NCI-H460 (cell line): ENCODE data around the gene GOSR2. TPM values are rescaled to one million over a fixed set of nuclear protein-coding genes. Genes with fewer than 3 reads are reported as not detected.
"Not testable (repeated sequence)": the region's sequence is repeated elsewhere in the genome, so short reads cannot be mapped to it uniquely, and the experiment has no call there.

Experiments
- DNase-seq: peaks from one replicate; pipeline ENCODE4 v3.0.0-alpha.2; 2016; ENCODE audit warnings: low read depth; ENCODE audit errors: extremely low read depth
- total RNA-seq: library from RNA; depleted of rRNA; stranded (reverse); fragments of >200 nt; shearing (Covaris generic); gene quantifications from 2 replicates; pipeline ENCODE4 v1.2.3, GENCODE V29; 2014

Gene GOSR2
- total RNA-seq, 1 experiment from 2014 or later: 29.0 TPM

DNA sequence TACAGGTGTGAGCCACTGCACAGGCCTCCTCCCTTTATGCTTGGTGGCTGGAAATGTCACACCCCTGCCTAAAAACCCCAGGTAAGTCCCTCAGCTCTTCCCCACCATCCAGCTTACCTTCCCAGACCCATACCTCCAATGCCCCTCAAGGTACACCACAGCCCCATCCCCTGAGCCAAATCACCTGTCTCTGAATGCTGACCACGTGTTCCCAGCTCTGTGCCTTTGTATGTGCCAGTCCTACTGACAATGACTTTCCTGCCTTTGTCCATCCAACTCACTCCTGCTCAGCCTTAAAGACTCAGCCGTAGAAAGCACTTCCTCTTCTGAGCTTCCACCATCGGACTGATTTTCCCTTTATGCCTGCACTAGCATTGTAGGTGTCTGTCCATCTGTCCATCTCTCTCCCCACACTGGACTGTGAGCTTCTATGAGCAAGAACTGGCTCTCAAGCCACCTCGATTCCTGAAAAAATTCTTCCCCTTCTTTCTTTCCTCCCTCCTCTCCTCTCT is 30.7 kb upstream of the GOSR2 start:
- DNase-seq: no peak

DNA sequence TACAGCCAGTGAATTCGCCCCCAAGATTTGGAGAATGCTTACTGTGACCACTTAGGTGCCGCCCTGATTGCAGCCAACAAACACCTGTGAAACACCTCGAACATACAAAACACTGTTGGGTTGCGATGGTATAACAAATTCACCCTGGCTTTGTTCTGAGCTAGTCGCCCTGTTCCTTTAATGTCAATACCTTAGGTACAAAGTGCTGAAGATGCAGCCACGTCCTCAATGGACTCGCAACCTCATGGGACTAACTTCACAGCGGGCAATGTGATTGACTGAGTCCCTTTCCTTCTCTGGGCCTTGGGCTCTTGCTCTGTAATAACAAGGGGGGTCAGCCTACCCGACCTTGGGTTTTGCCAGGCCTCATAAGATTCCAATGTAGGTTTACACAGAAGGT is 28.9 kb upstream of the GOSR2 start:
- no peak for DNase-seq

DNA sequence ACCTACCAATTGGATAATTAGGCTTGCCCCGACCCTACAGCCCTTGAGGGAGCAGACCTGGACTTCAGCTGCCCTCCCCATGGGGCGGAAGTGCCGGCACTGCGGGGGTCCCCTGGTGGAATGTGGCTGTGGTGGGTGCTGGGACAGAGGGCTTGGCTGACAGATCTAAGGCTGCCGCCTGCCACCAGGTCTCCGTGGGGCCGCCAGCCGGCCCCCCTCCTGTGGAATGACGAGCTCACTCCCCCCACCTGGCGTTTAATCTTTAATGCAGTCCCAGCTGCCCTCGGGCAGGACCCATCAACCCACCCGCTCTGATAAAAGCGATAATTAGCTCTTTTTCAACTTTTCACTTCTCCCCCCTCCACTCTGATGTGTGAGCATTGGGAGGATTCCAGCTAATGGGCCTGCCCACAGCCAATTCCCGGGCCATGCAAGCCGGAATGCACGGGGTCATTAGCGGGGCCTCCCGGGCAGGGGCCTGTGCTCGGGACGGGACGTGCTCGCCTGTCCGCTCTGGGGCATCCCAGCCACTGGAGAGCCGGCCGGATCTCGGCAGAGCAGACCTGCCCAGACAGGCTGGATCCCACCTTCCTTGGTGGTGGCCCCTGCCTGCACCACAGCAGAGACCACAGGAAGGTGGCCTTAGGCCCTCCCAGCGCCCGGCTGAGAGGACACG is 28.3 kb upstream of the GOSR2 start:
- no peak for DNase-seq

DNA sequence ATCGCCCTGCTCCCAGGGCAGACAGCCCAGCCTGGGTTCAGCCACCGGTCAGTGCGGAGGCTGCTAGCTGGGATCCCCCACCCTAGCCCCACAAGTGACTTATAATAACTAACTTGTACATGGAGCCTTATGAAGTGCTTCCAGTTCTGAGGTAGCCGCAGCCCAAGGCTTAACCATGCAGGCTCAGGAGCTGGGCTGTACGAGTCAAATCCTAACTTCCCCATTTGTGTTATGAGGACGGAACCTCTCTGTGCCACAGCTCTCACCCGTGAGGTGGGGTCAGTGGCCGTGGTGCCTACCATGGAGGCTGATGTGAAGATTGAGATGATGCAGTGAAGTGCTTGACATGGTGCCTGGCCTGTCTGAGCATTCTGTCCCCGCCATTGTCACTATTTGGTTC is 27.8 kb upstream of the GOSR2 start:
- DNase-seq: no peak

DNA sequence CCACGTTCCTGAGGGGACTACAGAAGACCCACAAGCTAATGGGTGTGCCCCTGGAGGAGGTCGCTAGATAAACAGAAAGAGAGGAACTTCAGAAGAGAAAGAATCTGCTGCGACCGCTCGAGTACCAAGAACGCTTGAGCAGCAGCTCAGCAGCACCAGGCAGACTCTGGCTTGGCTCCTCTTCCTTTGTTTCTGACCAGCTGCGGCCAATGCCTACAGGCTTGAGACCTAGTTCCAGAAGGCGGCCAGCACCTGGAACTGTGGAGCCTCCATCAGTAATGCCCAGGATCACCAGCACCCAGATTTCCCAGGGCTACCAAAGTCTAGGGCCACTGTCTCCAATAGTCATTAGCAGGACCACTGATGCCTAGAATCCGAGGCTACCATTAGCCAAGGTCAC is 26.0 kb upstream of the GOSR2 start:
- DNase-seq: no peak

DNA sequence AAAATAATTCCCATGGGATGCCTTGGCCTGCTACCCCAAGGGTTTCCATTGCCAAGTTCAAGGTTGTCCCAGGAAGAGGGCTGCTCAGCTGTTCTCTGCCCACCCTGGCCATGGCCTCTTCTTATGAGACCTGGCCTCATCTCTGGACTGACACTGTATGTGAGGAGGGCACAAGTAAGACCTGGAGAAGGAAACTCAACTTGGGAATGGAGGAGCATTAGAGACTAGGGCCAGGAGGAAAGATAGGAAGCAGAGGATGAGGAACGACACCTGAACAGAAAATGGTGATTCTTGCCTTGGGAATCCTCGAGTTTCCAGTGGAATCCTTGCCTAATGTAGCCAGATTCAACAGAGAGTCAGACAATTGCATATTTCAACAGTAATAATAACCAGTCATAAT is 24.6 kb upstream of the GOSR2 start:
- no peak for DNase-seq

GRCh38 chr17:46898860-46899259 is 24.1 kb upstream of the GOSR2 start:
- no peak for DNase-seq

GRCh38 chr17:46901291-46901690 is 21.7 kb upstream of the GOSR2 start:
- DNase-seq: no peak

- no peak for DNase-seq
Observed at GRCh38 chr17:46903762-46904672, 18.9 kb upstream of the GOSR2 start.

DNA sequence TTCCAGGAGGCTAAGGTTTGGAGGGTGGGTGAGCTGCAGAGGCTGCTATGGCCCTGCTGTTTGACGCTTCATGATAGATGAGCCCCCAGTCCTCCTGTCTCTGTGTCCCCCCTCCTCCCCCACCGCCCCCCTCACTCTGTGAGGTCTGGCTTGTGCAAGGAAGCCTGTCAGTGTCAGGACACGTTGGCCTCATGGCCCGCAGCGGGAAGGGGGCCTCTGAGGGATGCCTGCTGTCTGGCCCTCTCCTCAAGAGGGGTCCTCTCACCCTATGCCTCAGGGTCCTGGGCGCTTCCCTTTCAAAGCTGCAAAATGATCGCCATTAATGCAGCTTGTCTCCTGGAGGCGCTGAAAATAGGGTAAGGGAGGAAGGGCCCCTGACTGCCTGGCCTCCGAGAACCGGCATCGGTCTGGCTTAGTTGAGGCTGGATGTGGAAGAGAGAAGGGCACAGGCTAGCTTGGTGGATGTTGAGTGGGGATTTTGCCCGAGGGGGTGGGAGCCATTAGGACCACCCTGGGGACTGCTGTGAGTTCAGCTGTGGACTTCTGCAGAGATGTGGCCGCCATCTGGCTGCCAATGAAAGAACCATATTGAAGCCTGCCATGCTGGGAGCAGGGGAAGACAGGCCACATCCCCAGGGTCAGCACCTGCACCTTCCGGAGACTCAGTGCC is 14.8 kb upstream of the GOSR2 start:
- DNase-seq: no peak

GRCh38 chr17:46910179-46910927 is 12.6 kb upstream of the GOSR2 start:
- no peak for DNase-seq

DNA sequence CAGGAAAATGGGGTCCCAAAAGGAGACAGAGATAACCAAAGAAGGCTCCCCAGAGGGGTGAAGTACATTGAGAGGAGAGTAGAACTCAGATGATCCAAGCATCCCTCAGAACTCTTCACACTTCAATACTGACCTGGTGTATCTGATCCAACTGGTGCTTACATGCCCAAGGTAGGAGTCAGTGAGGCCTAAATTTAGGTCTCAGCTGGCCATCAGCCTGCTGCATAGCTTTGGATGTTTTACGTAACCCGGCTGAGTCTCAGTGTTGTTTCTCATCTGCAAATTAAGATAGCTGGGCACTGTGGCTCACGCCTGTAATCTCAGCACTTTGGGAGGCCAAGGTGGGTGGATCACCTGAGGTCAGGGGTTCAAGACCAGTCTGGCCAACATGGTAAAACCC is 11.6 kb upstream of the GOSR2 start:
- no peak for DNase-seq

GRCh38 chr17:46915596-46915995 is 7.4 kb upstream of the GOSR2 start:
- no peak for DNase-seq

GRCh38 chr17:46916211-46916610 is 6.7 kb upstream of the GOSR2 start:
- DNase-seq: no peak

DNA sequence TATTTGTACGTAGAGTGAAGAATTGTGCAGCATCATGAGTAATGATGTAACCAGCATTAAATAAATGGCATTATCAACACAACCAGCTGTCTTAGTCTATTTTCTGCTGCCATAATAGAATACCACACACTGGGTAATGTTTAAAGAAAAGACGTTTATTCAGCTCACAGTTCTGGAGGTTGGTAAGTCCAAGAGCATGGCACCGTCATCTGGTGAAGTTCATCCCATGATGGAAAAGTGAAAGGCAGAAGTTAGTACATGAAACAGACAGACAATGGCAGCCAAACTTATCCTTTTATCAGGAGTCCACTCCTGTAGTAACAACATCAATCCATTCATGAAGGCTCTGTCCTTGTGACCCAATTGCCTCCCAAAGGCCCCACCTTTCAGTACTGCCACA is 6.3 kb upstream of the GOSR2 start:
- DNase-seq: no peak

GRCh38 chr17:46917041-46917440 is 5.9 kb upstream of the GOSR2 start:
- no peak for DNase-seq

DNA sequence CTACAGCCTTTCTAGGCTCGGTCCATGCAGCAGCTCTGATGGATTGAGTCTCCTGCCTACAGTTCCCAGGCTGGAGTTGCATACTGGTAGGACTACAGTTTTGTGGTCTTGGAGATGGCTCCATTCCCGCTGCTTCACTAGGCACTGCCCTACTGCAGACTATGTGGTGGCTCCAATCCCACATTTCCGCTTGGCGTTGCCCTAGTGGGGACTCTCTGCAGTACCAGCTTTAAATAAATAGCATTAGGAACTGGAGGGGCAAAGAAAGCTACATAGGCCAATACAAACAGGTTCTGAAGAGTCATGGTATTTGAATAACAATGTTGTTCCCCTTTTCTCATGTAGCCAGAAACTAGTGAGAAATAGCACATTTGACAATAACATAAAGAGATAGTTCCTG is 5.4 kb upstream of the GOSR2 start:
- DNase-seq: no peak

DNA sequence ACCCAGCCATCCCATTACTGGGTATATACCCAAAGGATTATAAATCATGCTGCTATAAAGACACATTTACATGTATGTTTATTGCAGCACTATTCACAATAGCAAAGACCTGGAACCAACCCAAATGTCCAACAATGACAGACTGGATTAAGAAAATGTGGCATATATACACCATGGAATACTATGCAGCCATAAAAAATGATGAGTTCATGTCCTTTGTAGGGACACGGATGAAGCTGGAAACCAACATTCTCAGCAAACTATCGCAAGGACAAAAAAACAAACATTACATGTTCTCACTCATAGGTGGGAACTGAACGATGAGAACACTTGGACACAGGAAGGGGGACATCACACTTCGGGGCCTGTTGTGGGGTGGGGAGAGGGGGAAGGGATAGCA is 998 bp upstream of the GOSR2 start:
- DNase-seq: not testable (repeated sequence)

- DNase-seq: no peak
Observed at GRCh38 chr17:46922487-46922803, 515 bp upstream of the GOSR2 start.

DNA sequence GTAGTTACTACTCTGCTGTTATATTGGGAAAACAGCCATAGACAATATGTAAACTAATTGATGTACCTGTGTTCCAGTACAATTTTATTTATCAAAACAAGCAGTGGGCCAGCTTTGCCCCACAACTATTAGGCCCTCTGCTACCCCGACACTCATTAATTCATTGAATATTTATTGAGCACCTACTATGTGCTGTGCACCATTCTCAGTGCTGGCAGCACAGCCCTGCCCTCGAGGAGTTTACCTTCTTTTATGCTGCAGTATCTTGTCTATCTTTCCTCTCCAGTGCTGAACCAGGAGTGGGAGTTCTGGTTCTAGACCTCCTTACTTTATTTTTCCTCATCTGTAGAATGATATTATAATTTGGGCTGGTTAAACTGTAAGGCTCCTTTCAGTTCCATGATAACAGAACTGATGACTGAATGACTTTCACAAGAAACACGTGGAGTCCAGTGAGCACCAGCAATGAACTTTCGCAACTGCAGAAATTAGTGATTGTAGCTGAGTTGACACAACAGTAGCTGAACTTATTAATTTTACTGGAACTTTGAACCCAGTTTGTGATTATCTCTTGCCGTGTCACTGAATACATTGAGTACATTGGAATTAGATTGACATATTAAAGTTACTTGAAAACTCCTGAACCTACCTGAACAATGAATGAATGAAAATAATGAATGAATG is 2.4 kb downstream of the GOSR2 start:
- DNase-seq: no peak
